ENCODE results near the gene C1QL2.

Gene C1QL2

DNA sequence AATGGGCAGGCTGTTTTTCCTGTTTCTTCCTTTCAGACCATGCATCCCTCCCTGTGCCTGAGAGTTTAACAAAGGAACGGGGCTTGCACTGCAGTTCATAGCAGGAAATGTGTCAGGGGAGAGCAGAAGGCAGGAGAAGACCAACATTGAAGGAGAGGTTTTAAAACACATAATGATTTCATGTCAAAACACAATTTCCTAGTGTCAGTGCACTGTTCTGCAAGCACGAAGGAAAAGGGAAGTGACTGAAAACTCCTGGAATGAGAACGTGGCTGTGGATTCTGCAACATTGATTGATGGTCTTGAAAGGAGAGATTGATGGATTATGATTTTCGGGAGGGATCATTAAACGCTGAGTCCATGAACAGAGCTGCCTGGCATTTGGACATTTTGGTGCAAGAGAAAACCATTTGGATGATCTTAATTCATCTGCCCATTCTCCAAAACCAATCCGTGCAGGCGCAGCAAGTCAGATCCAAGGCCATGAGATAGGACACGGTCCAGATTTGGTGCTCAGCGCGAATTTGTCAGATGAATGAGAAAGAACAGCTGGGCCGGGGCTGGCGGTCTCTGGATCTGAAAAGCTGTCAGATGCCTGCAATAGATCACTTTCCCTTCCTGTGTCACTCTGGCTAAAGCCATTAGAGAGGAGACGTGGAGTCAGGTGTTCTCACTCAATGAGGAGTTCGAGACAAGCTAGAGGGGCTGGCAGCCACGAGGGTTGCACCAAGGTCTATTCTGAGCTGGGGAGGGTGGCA is 38.4 kb downstream of the C1QL2 start:
- no peak overlapping the region for H3K4me3 ChIP-seq (ENCODE audit: low read depth, low read length)
- TF ChIP-seq, protein P1, sequence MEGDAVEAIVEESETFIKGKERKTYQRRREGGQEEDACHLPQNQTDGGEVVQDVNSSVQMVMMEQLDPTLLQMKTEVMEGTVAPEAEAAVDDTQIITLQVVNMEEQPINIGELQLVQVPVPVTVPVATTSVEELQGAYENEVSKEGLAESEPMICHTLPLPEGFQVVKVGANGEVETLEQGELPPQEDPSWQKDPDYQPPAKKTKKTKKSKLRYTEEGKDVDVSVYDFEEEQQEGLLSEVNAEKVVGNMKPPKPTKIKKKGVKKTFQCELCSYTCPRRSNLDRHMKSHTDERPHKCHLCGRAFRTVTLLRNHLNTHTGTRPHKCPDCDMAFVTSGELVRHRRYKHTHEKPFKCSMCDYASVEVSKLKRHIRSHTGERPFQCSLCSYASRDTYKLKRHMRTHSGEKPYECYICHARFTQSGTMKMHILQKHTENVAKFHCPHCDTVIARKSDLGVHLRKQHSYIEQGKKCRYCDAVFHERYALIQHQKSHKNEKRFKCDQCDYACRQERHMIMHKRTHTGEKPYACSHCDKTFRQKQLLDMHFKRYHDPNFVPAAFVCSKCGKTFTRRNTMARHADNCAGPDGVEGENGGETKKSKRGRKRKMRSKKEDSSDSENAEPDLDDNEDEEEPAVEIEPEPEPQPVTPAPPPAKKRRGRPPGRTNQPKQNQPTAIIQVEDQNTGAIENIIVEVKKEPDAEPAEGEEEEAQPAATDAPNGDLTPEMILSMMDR (IDR thresholded peaks at IDR 0.05; ENCODE audit: low read depth, low read length) = no peak

DNA sequence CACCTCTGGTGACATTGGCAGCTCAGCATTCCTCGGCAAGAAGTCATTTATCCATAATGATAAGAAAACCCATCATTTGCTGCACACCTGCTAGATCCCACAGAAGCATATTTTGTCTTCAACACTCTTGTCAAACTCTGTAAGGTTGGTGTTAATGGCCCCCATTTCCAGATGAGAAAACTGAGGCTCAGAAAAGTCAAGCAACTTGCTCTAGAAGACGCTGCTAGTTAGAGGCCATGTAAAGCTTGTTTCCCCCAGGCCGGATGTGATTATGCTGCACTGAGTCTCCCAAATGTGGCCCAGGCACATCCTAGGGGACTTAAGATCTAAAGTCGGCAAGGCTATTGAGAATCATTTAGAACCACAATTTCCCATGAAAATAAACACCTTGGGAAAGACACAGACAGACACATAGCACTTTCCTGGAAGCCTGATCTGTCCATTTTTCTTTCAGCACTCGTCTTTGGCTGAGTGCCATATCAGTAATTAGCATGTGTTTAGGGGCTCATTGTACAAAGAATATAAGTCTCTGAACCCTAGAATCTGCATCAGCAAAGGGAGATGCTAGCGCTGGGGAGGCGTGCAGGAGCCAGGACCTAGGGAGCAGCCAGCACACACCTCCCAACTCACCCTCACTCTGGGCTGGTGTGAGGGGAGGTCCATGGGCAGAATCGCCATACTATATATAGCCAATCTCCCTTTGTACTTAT is 39.3 kb downstream of the C1QL2 start:
- H3K4me3 ChIP-seq (ENCODE audit: low read depth, low read length) = no peak overlapping the region
- TF ChIP-seq, protein P1 (IDR thresholded peaks at IDR 0.05; ENCODE audit: low read depth, low read length) = no peak

DNA sequence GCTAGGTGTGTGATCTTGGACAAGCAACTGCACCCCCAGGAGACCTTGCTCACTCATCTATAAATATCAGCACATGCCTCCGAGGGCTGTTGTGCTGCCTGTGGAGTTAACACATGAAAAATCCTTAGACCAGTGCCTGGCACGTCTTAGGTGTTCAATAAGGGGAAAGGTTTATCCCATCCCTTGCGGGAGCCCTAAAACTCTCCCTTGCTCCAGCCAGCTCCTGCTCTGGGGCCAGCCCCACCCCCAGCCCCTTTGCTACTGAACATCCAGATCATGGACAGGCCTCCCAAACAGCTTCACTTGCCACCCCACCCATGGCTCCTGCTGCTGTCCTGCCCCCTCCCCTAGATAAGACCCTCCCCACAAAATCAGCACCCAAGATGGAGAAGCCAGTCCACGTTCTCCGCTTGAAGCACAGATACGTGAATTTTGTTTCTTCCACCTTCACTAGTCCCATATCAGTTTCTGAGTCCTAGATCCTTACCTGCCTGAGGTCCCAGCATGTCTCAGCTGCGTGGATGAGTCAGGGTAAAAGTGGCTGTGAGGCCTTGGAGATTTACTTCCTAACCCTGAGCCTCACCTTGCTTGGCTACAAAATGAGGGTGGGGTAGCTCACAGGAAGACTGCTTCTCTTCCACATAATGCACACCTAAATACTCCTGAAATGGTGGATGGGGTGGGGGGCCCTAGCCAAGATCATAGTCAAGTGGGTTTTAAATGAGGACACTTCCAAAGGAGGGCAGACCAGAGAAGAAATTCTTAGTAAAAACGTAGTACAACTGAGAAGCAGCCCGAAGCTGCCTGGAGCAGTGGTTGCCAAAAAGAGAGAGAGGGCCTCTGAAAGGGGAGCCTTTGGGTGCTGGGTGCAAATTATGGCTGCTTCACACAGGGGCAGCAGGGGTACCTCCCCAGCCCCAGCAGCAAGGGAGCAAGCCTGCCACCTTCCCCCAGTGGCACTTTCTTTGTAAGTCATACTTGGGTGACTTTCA is 40.4 kb downstream of the C1QL2 start:
- no peak overlapping the region for H3K4me3 ChIP-seq (ENCODE audit: low read depth, low read length)
- TF ChIP-seq, protein P1 (IDR thresholded peaks at IDR 0.05; ENCODE audit: low read depth, low read length) = no peak

DNA sequence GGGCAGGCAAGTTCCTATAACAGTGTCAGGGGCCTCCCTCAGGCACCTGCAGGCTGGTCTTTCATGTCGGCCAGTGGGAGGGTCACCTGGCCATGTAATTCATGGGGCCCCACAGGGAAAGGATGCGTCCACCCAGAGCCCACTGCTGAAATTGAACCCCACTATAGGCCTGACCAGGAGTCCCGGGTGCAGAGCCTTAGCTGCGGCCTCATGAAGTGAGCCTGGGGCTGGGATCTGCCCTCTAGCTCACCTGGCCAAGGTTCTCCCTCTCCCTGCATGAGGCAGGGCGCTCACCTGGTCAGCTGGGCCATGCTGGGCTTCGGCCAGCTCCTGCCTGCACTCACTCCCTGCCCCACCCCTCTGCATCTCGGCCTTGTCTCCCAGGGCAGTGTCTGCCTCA is 41.1 kb downstream of the C1QL2 start:
- no peak overlapping the region for H3K4me3 ChIP-seq (ENCODE audit: low read depth, low read length)
- TF ChIP-seq, protein P1 (IDR thresholded peaks at IDR 0.05; ENCODE audit: low read depth, low read length) = no peak

DNA sequence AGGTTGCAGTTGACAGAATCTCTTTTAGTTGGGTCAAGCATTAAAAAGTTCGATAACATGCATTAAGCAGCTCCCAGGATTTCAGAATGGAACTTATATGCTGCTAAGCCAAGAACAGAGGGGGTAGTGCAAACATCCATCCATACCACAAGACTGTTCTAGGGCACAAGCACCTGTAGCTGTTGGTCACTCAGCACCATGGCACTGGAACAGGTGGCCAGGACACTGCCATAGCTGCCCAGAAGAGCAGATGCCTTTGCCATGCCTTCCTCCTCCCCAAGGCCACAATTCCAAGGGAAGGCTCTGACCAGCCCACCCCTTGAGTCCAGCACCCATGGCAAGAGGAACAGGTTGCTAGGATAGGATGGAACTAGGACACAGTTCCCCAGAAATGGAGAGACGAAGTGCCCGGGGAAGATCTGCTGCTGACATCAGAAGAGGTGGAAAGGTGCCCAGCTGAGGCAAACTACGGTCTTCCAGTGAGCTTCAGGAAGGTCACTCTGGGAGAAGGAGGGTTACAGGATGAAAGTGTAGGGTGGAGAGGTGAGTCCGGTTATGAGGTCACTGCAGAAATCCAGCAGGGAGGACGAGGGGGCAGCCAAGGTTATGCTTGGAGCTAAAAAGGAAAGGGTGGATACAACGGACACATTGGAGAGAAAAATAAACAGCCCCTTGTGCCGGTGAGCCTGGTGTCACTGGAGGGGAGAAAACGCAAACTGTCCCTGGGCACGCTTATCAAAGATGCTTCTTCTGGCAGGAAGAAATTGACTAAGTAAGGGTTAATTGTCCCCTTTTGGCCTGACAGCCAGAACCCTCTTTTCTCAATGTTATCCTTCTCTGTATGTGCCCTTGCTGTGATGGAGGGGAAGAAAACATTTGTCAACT is 41.9 kb downstream of the C1QL2 start:
- TF ChIP-seq, protein P1 (IDR thresholded peaks at IDR 0.05; ENCODE audit: low read depth, low read length) = no peak

DNA sequence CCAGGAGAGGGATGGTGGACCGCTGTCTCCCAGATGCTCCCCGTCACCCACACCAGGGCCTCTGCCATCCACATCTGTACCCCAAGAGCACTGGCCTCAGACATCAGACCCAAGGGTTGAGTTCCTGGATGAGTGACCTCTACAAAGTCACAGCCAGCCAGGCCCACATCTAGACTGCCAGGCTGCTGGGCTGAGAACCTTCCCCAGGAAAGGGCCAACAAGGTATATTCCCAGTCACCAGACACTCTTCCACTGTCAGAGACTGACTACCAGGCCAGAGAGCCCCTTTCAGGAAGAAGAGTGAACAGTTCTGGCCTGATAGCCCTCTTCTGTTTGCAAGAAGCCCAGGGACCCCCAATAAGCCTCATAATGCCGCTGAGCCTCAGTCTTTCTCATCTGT is 44.3 kb downstream of the C1QL2 start:
- TF ChIP-seq, protein P1 (IDR thresholded peaks at IDR 0.05; ENCODE audit: low read depth, low read length) = no peak
- no peak overlapping the region for H3K4me3 ChIP-seq (ENCODE audit: low read depth, low read length)

More for the DNA sequence above, 41.9 kb downstream of the C1QL2 start:
- no peak overlapping the region for H3K4me3 ChIP-seq (ENCODE audit: low read depth, low read length)
